D721Med (cell line): ENCODE results near the gene KLK6.

Experiments used
- DNase-seq: peaks from one replicate; pipeline ENCODE4 v3.0.0; 2011; ENCODE audit warnings: low spot score; ENCODE audit not compliant: insufficient read length
- FAIRE-seq: peaks from 2 replicates; lab custom pipeline; 2011; peaks lifted over from hg19 to GRCh38; lab: Jason Lieb, UNC
- TF ChIP-seq, protein P1 (sequence below): IDR thresholded peaks from 2 replicates; pipeline ENCODE4 v1.5.1; 2012; ENCODE audit warnings: mild to moderate bottlenecking, control low read depth; ENCODE audit not compliant: insufficient read depth; ENCODE audit errors: missing control alignments

The KLK6 gene

DNA sequence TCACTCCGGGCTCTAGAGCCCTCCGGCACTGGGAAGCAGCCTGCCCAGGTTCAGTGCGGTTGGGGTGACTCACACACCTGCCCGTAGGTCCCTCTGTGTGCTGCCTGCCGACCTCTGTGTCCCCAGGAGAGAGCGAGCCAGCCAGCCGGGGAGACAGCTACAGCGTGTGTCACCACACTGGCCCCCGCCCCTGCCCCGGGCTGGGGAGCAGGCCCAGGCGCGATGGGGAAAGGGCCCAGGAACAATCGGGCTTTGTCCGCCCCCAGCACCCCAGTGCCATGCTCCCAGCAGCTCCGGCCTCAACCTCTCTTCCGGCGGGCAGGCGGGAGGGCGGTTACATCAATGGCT is at the start of gene KLK6:
Gene KLK6 (minus strand): TSS at position 179 of the 348 bp plus-strand sequence. CDS start 1,487 bp downstream, outside the sequence.
- FAIRE-seq: no peak
- DNase-seq: no peak
- TF ChIP-seq, protein P1, sequence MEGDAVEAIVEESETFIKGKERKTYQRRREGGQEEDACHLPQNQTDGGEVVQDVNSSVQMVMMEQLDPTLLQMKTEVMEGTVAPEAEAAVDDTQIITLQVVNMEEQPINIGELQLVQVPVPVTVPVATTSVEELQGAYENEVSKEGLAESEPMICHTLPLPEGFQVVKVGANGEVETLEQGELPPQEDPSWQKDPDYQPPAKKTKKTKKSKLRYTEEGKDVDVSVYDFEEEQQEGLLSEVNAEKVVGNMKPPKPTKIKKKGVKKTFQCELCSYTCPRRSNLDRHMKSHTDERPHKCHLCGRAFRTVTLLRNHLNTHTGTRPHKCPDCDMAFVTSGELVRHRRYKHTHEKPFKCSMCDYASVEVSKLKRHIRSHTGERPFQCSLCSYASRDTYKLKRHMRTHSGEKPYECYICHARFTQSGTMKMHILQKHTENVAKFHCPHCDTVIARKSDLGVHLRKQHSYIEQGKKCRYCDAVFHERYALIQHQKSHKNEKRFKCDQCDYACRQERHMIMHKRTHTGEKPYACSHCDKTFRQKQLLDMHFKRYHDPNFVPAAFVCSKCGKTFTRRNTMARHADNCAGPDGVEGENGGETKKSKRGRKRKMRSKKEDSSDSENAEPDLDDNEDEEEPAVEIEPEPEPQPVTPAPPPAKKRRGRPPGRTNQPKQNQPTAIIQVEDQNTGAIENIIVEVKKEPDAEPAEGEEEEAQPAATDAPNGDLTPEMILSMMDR: no peak

GRCh38 chr19:51018745-51019543 is 49.6 kb upstream of the KLK6 start:
- TF ChIP-seq, protein P1: no peak
- FAIRE-seq: no peak
- DNase-seq: no peak

DNA sequence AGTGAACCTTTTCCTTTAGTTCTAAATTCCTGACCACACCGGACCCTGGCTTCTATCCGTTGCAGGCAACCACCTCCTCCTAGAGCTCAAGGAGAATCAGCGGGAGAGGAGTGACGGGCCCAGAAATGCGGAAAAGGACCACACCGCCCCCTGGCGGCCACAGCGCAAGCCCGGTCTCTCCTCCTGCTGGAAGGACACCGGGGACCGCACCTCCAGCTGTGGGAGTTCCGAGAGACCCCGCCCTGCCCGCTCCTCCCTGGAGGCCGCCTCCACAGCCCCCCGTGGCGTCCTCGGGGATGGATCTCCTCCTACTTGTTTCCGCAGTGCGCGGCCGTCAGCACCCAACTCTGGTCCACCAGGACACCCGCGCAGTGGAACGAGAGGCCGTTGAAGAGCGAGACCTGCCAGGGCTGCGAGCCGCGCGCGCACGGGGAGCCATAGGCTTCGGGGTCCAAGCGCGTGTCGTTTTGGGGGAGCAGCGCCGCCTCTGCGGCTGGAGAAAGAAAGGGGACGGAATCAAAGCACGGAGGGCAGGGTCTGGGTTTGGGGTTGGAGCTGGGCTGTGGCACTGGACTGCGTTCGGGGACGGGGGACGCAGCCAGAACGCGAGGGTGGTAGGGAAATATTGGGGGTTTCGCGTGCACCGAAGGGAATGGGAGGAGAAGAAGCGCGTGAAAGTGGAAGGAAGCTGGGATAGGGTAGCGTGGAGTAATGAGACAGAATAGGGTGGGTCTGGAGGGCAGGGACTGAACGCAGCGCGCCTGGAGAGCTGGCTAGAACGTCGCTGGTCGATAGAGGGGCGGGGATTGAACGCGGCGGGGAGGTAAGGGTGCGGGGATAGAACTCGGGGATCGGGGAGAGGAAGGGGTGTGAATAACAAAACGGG is 47.6 kb upstream of the KLK6 start:
- DNase-seq (peak; percentile 60), FAIRE-seq (no peak)
- TF ChIP-seq, protein P1: peak; percentile 15

DNA sequence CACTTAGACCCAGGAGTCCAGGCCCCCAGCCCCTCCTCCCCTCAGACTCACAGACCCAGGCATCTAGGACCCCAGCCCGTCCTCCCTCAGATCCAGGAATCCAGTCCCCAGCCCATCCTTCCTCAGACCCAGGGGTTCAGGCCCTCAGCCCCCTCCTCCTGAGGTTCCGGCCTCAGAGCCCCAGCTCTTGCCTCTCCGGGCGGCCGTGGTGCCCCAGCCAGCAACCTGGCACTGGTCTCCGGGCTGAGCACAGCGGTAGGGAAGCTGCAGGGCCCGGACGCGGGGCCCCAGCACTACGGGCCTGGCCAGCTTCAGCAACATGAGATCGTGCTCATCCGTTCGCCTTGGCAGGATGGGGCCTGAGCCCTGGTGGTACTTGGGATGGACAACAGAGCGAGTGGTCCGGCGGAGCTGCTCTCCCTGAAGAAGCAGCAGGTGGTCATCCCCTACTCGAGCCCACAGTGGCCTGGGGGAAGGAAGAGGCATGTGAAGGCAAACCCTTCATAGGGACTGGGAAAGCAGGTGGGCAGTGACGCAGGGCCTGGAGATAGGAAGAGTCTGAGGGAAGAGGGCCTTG is 46.4 kb upstream of the KLK6 start:
- DNase-seq: no peak
- FAIRE-seq: no peak
- TF ChIP-seq, protein P1: no peak

DNA sequence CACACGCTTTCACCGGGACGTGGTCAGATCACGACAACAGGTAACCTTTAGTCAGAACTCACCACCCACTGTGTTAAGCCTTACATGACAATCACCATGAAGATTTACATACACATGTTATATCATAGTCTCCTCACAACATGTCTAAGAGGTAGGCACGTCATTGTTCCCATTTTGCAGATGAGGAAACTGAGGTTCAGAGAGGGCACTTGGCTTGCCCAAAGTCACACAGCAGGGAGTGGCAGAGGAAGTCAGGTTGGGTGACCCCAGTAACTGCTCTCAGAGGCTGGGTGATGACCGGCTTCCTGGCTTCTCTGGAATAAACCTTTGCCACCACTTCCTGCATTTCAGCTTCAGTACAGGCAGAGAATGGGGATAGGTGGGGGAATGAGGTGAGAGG is 44.9 kb upstream of the KLK6 start:
- FAIRE-seq (no peak), DNase-seq (no peak)
- TF ChIP-seq, protein P1: no peak

- TF ChIP-seq, protein P1: no peak
- DNase-seq (no peak), FAIRE-seq (no peak)
Measured at GRCh38 chr19:51012661-51013190, 43.3 kb upstream of the KLK6 start.
